NB4 (cell line): ENCODE results near the gene NELFA.

ENCODE experiments used
- DNase-seq: peaks from one replicate; pipeline ENCODE4 v3.0.0; 2010; ENCODE audit warnings: low read depth
- H3K4me3 ChIP-seq: one replicate; pipeline ENCODE4 v1.5.1; 2011; ENCODE audit warnings: mild to moderate bottlenecking, low read depth, low read length, moderate library complexity
- CTCF ChIP-seq: IDR thresholded peaks from one replicate; pipeline ENCODE4 v1.5.1; 2012; ENCODE audit warnings: low read depth, low read length
- MAX ChIP-seq: IDR thresholded peaks from 2 replicates; pipeline ENCODE4 v1.6.1; 2011; ENCODE audit warnings: low read depth, low read length
- MYC ChIP-seq: IDR thresholded peaks from 2 replicates; pipeline ENCODE4 v1.6.1; 2011; ENCODE audit warnings: low read depth, low read length
- POLR2A ChIP-seq: IDR thresholded peaks from 2 replicates; pipeline ENCODE4 v1.6.1; 2011; ENCODE audit warnings: mild to moderate bottlenecking; ENCODE audit not compliant: insufficient read length; ENCODE audit errors: extremely low read depth

NELFA gene

GRCh38 chr4:1974840-1975239, 33.9 kb downstream of the NELFA start:
- no peak for DNase-seq
- no peak overlapping the region for H3K4me3 ChIP-seq
- no peak for TF ChIP-seq CTCF
- no peak for TF ChIP-seq MYC
- no peak for TF ChIP-seq MAX
- TF ChIP-seq POLR2A: no peak

- no peak overlapping the region for H3K4me3 ChIP-seq
- TF ChIP-seq MAX: no peak
- TF ChIP-seq POLR2A: no peak
- no peak for TF ChIP-seq MYC
- no peak for DNase-seq
Measured at GRCh38 chr4:1973661-1974060, 35.1 kb downstream of the NELFA start.

- no peak for DNase-seq
- no peak overlapping the region for H3K4me3 ChIP-seq
- TF ChIP-seq MAX (no peak), MYC (no peak), POLR2A (no peak), CTCF (no peak)
Measured at GRCh38 chr4:1973218-1973617, 35.6 kb downstream of the NELFA start.

- no peak for TF ChIP-seq MAX
- TF ChIP-seq MYC: no peak
- no peak for TF ChIP-seq CTCF
- TF ChIP-seq POLR2A: no peak
- H3K4me3 ChIP-seq: no peak overlapping the region
- DNase-seq: no peak
Measured at GRCh38 chr4:1972414-1972813, 36.4 kb downstream of the NELFA start.

GRCh38 chr4:1971456-1972200, 37.1 kb downstream of the NELFA start:
- TF ChIP-seq CTCF: no peak
- DNase-seq: no peak
- H3K4me3 ChIP-seq: no peak overlapping the region

GRCh38 chr4:1970926-1971325, 37.8 kb downstream of the NELFA start:
- no peak for TF ChIP-seq MYC
- TF ChIP-seq MAX: no peak
- no peak for TF ChIP-seq CTCF
- TF ChIP-seq POLR2A: no peak
- no peak for DNase-seq
- no peak overlapping the region for H3K4me3 ChIP-seq
